C4-2B (cell line): Measurements from ENCODE around the gene DDX27.
"Not testable (repeated sequence)": the region's sequence is repeated elsewhere in the genome, so short reads cannot be mapped to it uniquely, and the experiment has no call there.

Experiments used
- ZFX ChIP-seq: fragments of 450-650 bp; IDR thresholded peaks from 2 replicates; pipeline ENCODE4 v1.6.1; 2017
- TF ChIP-seq, protein P1 (sequence below): fragments of 450-650 bp; conservative IDR thresholded peaks from 2 replicates; pipeline ENCODE4 v1.5.1; 2017; ENCODE audit warnings: mild to moderate bottlenecking

DNA sequence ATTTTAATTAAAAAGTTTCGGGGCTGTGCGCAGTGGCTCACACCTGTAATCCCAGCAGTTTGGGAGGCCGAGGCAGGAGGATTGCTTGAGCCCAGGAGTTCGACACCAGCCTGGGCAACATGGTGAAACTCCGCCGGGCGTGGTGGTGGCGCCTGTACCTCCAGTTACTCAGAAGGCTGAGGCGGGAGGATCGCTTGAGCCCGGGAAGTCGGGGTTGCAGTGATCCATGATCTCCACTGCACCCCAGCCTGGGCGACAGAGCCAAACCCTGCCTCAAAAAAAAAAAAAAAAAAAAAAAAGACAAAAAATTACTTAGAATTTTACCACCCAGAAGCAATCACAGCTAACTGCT lies 501 bp upstream of the DDX27 start:
- TF ChIP-seq, protein P1, sequence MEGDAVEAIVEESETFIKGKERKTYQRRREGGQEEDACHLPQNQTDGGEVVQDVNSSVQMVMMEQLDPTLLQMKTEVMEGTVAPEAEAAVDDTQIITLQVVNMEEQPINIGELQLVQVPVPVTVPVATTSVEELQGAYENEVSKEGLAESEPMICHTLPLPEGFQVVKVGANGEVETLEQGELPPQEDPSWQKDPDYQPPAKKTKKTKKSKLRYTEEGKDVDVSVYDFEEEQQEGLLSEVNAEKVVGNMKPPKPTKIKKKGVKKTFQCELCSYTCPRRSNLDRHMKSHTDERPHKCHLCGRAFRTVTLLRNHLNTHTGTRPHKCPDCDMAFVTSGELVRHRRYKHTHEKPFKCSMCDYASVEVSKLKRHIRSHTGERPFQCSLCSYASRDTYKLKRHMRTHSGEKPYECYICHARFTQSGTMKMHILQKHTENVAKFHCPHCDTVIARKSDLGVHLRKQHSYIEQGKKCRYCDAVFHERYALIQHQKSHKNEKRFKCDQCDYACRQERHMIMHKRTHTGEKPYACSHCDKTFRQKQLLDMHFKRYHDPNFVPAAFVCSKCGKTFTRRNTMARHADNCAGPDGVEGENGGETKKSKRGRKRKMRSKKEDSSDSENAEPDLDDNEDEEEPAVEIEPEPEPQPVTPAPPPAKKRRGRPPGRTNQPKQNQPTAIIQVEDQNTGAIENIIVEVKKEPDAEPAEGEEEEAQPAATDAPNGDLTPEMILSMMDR, result not testable (repeated sequence)
- not testable (repeated sequence) for TF ChIP-seq ZFX
